Astrocyte of the spinal cord (primary cell): ENCODE measurements around the gene XG.
A peak's percentile ranks its signal among the peaks of the same experiment; 100 is the strongest.

Experiments used
- DNase-seq: peaks from one replicate; pipeline ENCODE4 v3.0.0; 2011; ENCODE audit warnings: low read depth, low spot score
- H3K4me3 ChIP-seq: 2 replicates; pipeline ENCODE4 v1.5.1; 2011; ENCODE audit warnings: low read depth, mild to moderate bottlenecking, low read length, moderate library complexity
- in situ Hi-C: cut with HindIII; loops from 2 replicates; pipeline ENCODE4 v1.10.0; 2017; ENCODE audit warnings: low sequenced_read_pairs
- TF ChIP-seq, protein P1 (sequence below): IDR thresholded peaks from 2 replicates; pipeline ENCODE4 v1.5.1; 2012; ENCODE audit warnings: low read depth, mild to moderate bottlenecking, low read length, inconsistent platforms

Gene XG

GRCh38 chrX:2824886-2825285, 73.0 kb downstream of the XG start:
- H3K4me3 ChIP-seq = no peak overlapping the region
- no peak for DNase-seq
- in situ Hi-C loops = no loop called here
- TF ChIP-seq, protein P1, sequence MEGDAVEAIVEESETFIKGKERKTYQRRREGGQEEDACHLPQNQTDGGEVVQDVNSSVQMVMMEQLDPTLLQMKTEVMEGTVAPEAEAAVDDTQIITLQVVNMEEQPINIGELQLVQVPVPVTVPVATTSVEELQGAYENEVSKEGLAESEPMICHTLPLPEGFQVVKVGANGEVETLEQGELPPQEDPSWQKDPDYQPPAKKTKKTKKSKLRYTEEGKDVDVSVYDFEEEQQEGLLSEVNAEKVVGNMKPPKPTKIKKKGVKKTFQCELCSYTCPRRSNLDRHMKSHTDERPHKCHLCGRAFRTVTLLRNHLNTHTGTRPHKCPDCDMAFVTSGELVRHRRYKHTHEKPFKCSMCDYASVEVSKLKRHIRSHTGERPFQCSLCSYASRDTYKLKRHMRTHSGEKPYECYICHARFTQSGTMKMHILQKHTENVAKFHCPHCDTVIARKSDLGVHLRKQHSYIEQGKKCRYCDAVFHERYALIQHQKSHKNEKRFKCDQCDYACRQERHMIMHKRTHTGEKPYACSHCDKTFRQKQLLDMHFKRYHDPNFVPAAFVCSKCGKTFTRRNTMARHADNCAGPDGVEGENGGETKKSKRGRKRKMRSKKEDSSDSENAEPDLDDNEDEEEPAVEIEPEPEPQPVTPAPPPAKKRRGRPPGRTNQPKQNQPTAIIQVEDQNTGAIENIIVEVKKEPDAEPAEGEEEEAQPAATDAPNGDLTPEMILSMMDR = no peak

DNA sequence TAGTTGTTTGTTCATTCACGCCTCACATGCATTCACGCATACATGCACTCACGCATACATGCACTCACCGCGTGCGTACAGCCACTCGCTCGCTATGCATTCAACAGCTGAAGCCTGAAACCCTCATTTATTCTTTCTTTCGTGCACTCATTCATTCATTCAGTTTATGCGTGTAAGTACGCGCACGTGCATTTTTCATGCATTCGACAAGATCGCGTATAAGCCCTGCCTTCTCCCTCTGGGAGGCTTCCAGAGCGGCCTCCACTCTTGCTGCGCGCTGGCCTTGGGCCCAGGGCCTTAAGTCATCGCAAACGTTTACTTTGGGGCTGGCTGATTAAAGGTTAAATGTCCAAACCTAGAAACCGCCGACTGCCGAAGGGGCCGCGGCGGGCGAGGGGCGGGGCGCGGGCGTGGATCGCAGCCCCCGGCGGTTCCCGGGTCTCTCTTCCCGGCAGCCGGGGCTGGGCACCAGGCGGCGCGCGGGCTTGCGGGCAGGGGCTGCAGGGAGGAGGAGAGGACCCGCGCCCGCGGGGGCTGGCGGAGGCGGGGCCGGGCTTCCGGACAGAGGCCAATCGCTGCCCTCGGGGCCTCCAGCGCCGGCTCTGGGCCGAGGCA, 76.6 kb downstream of the XG start, which contains the start of gene GYG2:
GYG2 (plus strand) TSS at position 587 of the 615 bp plus-strand sequence. CDS start 1,259 bp downstream, outside the sequence.
- DNase-seq = peak; percentile 37
- H3K4me3 ChIP-seq = peak within 1 kb of the TSS; percentile 30
- TF ChIP-seq, protein P1 = no peak
- in situ Hi-C loops = no loop called here

GRCh38 chrX:2828959-2829411, 77.1 kb downstream of the XG start:
- TF ChIP-seq, protein P1 = no peak
- peak overlapping the region; percentile 30 for H3K4me3 ChIP-seq
- in situ Hi-C loops = no loop called here
- DNase-seq = no peak

- H3K4me3 ChIP-seq = peak overlapping the region; percentile 30
- TF ChIP-seq, protein P1 = no peak
- in situ Hi-C loops = no loop called here
- DNase-seq = no peak
Observed at GRCh38 chrX:2829469-2830246, 77.8 kb downstream of the XG start.

DNA sequence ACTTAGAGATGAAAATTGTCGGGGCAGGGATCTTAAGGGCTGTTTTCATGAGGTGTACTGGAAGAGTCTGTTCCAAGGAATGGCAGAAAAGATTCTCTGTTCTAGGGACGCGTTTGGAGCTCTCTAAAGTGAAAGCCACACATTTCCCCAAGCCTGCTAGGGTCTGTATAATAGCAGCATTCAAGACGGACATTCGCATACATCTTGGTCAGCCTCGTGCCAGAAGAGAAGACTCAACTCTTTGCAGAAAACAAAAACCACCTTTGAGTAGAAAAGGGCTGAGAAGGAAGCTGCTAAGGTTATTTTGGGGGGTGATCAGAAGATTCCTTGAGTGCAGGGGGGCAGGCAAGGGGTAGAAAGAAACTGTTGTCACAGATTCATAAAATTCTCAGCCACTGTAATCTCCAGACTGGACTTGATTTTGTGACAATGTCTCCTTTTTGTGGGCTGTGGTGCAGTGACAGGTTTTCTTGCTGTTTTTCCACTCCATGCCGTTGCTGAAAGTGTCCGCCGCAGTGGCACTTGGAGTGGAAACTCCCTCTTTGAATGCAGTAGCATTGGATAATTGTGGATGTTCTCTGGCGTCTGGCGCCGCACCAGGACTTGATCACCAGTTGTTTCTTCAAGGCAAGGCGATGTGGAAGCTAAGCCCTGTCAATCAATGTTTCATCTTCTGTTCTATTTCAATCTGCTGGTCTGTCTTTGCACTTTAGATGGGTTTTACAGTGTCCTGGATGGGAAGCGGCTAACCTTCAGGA, 79.8 kb downstream of the XG start:
- in situ Hi-C loops = no loop called here
- no peak for DNase-seq
- TF ChIP-seq, protein P1 = no peak
- H3K4me3 ChIP-seq = no peak overlapping the region

DNA sequence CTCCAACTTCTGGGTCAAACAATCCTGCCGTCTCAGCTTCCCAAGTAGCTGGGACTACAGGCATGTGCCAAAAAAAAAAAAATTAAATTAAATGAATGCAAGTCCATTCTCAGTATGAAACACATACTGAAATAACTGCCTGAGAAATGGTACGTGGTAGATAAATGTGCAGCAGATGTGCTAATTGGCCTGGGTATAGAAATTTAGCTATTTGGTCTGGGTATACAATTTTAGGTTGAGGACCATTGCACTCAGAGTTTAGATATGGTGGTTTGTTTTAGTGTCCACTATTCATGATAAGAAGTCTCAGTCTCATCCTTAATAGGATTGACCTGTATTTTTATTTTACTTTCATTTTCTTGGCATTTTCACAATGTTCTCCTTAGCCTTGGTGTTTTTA, 86.1 kb downstream of the XG start:
- H3K4me3 ChIP-seq = no peak overlapping the region
- no peak for DNase-seq
- TF ChIP-seq, protein P1 = no peak
- in situ Hi-C loops = no loop called here
